ENCODE measurements around the gene SLF1.

DNA sequence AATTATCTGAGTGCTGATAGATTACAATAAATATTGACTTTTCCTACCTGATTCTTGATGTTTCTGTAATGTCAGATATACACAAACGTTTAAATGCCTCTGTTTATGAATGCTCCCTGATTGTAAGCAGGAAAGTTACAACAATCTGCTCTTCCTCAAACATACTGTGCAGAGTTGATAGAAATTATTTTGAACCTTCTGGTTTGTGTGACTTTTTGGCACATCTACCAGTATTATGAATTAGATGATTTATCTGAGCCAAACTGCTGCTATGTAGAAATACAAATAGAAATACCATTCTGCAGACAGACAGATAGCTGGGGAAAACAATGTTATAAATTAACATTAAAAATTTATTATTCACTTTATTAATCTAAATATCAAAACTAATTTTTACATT, 113.0 kb downstream of the SLF1 start:
- TF ChIP-seq CTCF (IDR thresholded peaks at IDR 0.05; ENCODE audit: insufficient read depth, low read depth, low read length) (no peak), EZH2 (IDR thresholded peaks at IDR 0.05; ENCODE audit: insufficient read depth, low read length) (no peak)
